ENCODE measurements around the gene PFDN6.

PFDN6 gene

GRCh38 chr6:33323623-33323948 lies 34.2 kb downstream of the PFDN6 start:
- CTCF ChIA-PET: interaction anchor here (1.5 kb wide), 1 partner anchor 12 kb away, joined by 3 read pairs; no protein-coding TSS in a partner anchor

GRCh38 chr6:33324125-33324524 lies 34.7 kb downstream of the PFDN6 start:
- Mint-ChIP-seq H3K36me3 (peaks cover 34% of the 10 kb centered on the region), H3K9me3 (no peaks in the 10 kb centered on the region), H3K27me3 (peaks cover 4% of the 10 kb centered on the region), H3K4me1 (peaks cover 45% of the 10 kb centered on the region), H3K27ac (peak overlapping the region; percentile 96), H3K4me3 (peak overlapping the region; percentile 98)
- CTCF ChIA-PET: interaction anchor here (1.5 kb wide), 1 partner anchor 12 kb away, joined by 3 read pairs; no protein-coding TSS in a partner anchor
- no peak for DNase-seq

More at GRCh38 chr6:33323623-33323948, 34.2 kb downstream of the PFDN6 start:
- DNase-seq: no peak
- Mint-ChIP-seq H3K9me3 (no peaks in the 10 kb centered on the region), H3K27me3 (peaks cover 4% of the 10 kb centered on the region), H3K36me3 (peaks cover 38% of the 10 kb centered on the region), H3K27ac (peak overlapping the region; percentile 96), H3K4me3 (peak overlapping the region; percentile 98), H3K4me1 (peaks cover 51% of the 10 kb centered on the region)

GRCh38 chr6:33329058-33329457 lies 39.7 kb downstream of the PFDN6 start:
- no peak for DNase-seq
- Mint-ChIP-seq H3K4me3 (no peak overlapping the region), H3K4me1 (peaks cover 21% of the 10 kb centered on the region), H3K27ac (no peak overlapping the region), H3K36me3 (no peaks in the 10 kb centered on the region), H3K9me3 (no peaks in the 10 kb centered on the region), H3K27me3 (no peaks in the 10 kb centered on the region)
- CTCF ChIA-PET: interaction anchor here (1.0 kb wide), 1 partner anchor 10 kb away, joined by 3 read pairs; no protein-coding TSS in a partner anchor

- Mint-ChIP-seq H3K9me3 (no peaks in the 10 kb centered on the region), H3K27ac (no peak overlapping the region), H3K4me1 (peaks cover 24% of the 10 kb centered on the region), H3K4me3 (no peak overlapping the region), H3K36me3 (no peaks in the 10 kb centered on the region), H3K27me3 (no peaks in the 10 kb centered on the region)
- DNase-seq: no peak
- CTCF ChIA-PET: interaction anchor here (0.6 kb wide), 1 partner anchor 8 kb away, joined by 3 read pairs; no protein-coding TSS in a partner anchor
These were observed 41.3 kb downstream of the PFDN6 start for GRCh38 chr6:33330736-33331135.

- no peaks in the 10 kb centered on the region for H3K36me3 Mint-ChIP-seq
- no peak for DNase-seq
- H3K9me3 Mint-ChIP-seq: no peaks in the 10 kb centered on the region
- H3K4me1 Mint-ChIP-seq: peaks cover 24% of the 10 kb centered on the region
- no peaks in the 10 kb centered on the region for H3K27me3 Mint-ChIP-seq
- CTCF ChIA-PET: interaction anchor here (0.7 to 1.0 kb wide), 2 partner anchors 11 to 34 kb away, joined by 3 to 4 read pairs; no protein-coding TSS in a partner anchor
- no peak overlapping the region for H3K4me3 Mint-ChIP-seq
- no peak overlapping the region for H3K27ac Mint-ChIP-seq
These were observed 44.3 kb downstream of the PFDN6 start for GRCh38 chr6:33333666-33334065.

- no peak overlapping the region for H3K4me3 Mint-ChIP-seq
- DNase-seq: no peak
- H3K27ac Mint-ChIP-seq: no peak overlapping the region
- H3K36me3 Mint-ChIP-seq: no peaks in the 10 kb centered on the region
- H3K4me1 Mint-ChIP-seq: peaks cover 22% of the 10 kb centered on the region
- CTCF ChIA-PET: interaction anchor here (1.0 kb wide), 1 partner anchor 9 kb away, joined by 4 read pairs; no protein-coding TSS in a partner anchor
- H3K27me3 Mint-ChIP-seq: no peaks in the 10 kb centered on the region
- no peaks in the 10 kb centered on the region for H3K9me3 Mint-ChIP-seq
These were observed 46.5 kb downstream of the PFDN6 start for GRCh38 chr6:33335916-33336315.

- peaks cover 19% of the 10 kb centered on the region for H3K4me1 Mint-ChIP-seq
- no peaks in the 10 kb centered on the region for H3K36me3 Mint-ChIP-seq
- CTCF ChIA-PET: interaction anchor here (1.0 kb wide), 1 partner anchor 9 kb away, joined by 4 read pairs; no protein-coding TSS in a partner anchor
- no peak for DNase-seq
- no peak overlapping the region for H3K27ac Mint-ChIP-seq
- no peaks in the 10 kb centered on the region for H3K27me3 Mint-ChIP-seq
- H3K9me3 Mint-ChIP-seq: no peaks in the 10 kb centered on the region
- H3K4me3 Mint-ChIP-seq: no peak overlapping the region
These were observed 47.1 kb downstream of the PFDN6 start for GRCh38 chr6:33336495-33336894.

GRCh38 chr6:33339193-33339592 lies 49.8 kb downstream of the PFDN6 start:
- no peak overlapping the region for H3K4me3 Mint-ChIP-seq
- no peak overlapping the region for H3K27ac Mint-ChIP-seq
- DNase-seq: no peak
- peaks cover 35% of the 10 kb centered on the region for H3K4me1 Mint-ChIP-seq
- CTCF ChIA-PET: interaction anchor here (0.7 to 1.1 kb wide), 2 partner anchors 9 to 10 kb away, joined by 3 read pairs; a partner anchor contains a TSS
- H3K9me3 Mint-ChIP-seq: no peaks in the 10 kb centered on the region
- no peaks in the 10 kb centered on the region for H3K27me3 Mint-ChIP-seq
- no peaks in the 10 kb centered on the region for H3K36me3 Mint-ChIP-seq

Data from activated naive CD4-positive, alpha-beta T cell treated with anti-CD3 and anti-CD28 coated beads, Interleukin-2, amount 10 ng/mL, durations not matched to agents 7 days and 5 days (primary cell).